ENCODE results near the gene KCNIP2.

KCNIP2 gene

DNA sequence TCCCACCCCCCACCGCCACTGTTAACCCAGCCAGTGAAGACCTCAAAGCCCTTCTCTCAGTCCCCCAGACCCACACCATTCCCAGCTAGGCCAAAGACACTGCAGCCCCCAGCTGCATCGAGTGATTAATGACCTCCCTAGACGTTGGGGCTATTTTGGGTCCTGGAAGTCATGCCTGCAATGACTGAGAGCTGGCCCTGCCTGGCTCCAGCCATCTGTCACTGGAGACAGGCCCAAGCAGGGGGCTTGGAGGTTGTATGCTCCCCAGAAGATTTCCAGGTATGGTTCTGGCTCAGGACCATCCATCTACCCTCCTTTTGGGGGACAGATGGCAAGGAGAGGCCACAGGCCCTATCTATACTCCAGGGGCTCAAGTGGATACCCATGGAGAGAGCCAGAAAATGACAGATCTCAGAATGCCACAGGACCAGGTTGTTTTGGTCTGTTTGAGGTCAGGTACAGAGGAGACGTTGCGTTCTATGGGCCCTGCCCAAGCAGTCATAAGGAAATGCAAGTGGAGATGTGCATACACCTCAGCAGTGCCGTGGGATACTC lies 5.1 kb downstream of the KCNIP2 start:
- no peak overlapping the region for H3K27ac ChIP-seq
- no peak for TF ChIP-seq ZFX (IDR thresholded peaks at IDR 0.05)
- TF ChIP-seq, protein P1, sequence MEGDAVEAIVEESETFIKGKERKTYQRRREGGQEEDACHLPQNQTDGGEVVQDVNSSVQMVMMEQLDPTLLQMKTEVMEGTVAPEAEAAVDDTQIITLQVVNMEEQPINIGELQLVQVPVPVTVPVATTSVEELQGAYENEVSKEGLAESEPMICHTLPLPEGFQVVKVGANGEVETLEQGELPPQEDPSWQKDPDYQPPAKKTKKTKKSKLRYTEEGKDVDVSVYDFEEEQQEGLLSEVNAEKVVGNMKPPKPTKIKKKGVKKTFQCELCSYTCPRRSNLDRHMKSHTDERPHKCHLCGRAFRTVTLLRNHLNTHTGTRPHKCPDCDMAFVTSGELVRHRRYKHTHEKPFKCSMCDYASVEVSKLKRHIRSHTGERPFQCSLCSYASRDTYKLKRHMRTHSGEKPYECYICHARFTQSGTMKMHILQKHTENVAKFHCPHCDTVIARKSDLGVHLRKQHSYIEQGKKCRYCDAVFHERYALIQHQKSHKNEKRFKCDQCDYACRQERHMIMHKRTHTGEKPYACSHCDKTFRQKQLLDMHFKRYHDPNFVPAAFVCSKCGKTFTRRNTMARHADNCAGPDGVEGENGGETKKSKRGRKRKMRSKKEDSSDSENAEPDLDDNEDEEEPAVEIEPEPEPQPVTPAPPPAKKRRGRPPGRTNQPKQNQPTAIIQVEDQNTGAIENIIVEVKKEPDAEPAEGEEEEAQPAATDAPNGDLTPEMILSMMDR (conservative IDR thresholded peaks at IDR 0.05) = no peak

DNA sequence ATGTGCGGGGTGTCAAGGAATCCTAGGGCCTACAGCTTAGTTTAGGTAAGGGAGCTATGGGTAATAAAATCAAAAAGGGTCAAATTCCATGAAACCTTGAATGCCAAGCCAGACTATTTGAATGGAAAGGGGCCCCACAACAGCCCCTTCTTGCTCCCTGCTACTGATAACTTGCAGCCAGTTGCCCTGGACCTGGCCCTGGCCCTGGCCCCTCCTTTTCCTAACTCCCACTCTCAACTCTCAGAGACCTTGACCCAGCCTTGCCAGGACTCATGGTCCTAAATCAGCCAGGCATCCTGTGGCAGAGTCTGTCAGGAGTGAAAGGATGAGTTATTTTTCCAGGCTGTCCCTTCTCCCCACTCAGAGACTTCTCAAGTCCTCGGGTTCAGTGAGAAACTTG lies 5.9 kb downstream of the KCNIP2 start:
- H3K27ac ChIP-seq = no peak overlapping the region
- TF ChIP-seq, protein P1 (conservative IDR thresholded peaks at IDR 0.05) = no peak
- TF ChIP-seq ZFX (IDR thresholded peaks at IDR 0.05) = no peak

DNA sequence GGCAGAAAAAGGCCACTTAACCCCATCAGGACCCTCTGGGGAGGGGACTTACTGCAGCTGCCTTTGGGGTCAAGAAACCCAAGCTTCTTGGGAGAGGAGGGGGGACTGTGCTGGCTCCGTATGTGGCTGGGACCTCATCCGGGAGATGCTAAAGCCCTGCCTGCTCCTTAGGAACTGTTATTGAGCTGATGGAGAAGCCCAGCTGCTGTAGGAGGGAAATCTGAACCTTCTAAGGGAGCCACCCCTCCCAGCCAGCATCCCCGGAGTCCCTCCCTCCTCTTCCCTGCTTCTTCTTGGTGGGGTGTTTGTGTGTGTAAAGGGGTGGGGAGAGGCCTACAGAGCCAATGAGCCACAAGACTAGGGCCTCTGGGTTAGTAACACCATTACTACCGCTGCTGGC lies 8.2 kb downstream of the KCNIP2 start:
- H3K27ac ChIP-seq = no peak overlapping the region
- TF ChIP-seq, protein P1 (conservative IDR thresholded peaks at IDR 0.05) = no peak
- TF ChIP-seq ZFX (IDR thresholded peaks at IDR 0.05) = no peak

DNA sequence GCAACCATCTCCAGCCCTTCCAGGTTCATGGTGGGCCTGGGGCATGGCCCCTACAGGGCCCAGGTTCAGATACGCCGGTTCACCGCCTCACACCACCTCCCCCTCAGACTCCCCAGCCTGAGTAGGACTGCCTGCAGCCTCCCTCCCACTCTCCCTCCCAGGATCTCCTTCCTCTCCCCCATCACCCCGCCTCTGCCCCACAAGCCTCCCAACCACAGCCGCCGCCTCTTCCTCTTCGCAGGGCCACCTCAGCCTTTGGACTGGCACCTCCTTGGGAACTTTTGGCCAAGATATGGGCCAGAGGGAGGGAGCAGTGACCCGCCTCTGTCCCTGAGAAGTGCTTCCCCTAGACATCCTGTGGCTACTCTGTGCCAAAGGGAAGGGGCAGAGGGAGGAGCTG lies 9.3 kb downstream of the KCNIP2 start:
- no peak overlapping the region for H3K27ac ChIP-seq
- TF ChIP-seq, protein P1 (conservative IDR thresholded peaks at IDR 0.05) = no peak
- TF ChIP-seq ZFX (IDR thresholded peaks at IDR 0.05) = no peak

DNA sequence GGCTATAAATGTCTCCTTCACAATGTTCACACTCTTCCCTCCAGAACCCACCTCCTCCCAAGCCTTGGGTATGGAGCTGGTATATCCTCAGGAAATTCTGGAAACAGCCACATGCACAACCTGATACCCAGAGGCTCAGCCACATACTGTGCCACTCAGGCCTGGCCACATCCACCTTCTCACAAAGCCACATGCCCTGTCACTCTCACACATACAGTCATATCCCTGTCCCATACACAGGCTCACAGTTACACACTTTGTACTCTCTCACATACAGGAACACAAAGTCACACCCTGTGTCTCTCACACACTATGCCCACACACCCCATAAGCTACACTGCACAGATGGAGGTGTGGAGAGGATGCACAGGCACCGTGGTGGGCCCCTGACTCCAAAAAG lies 10.1 kb downstream of the KCNIP2 start:
- no peak overlapping the region for H3K27ac ChIP-seq
- no peak for TF ChIP-seq ZFX (IDR thresholded peaks at IDR 0.05)
- TF ChIP-seq, protein P1 (conservative IDR thresholded peaks at IDR 0.05) = no peak

DNA sequence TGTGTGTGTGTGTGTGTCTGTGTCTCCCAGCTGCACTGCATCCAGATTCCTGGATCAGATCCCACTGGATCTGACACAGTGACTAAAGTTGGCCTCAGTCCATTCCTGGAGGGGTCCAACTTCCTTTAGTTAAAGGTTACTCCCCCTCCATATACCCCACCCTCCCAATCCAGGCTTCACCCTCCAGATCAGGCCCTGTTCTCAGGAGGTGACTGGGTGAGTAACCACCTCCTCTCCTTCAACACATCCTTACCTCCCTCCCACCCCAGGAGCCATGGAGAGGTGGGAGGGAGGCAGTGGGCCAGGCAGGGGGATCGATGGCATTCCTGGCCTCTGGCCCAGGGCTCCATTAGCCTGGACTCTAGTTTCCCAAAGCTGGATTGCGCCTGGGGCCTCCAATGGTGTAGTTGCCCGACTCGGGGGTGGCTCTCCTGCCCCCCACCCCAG lies 11.3 kb downstream of the KCNIP2 start:
- TF ChIP-seq, protein P1 (conservative IDR thresholded peaks at IDR 0.05) = no peak
- no peak for TF ChIP-seq ZFX (IDR thresholded peaks at IDR 0.05)
- H3K27ac ChIP-seq = no peak overlapping the region

DNA sequence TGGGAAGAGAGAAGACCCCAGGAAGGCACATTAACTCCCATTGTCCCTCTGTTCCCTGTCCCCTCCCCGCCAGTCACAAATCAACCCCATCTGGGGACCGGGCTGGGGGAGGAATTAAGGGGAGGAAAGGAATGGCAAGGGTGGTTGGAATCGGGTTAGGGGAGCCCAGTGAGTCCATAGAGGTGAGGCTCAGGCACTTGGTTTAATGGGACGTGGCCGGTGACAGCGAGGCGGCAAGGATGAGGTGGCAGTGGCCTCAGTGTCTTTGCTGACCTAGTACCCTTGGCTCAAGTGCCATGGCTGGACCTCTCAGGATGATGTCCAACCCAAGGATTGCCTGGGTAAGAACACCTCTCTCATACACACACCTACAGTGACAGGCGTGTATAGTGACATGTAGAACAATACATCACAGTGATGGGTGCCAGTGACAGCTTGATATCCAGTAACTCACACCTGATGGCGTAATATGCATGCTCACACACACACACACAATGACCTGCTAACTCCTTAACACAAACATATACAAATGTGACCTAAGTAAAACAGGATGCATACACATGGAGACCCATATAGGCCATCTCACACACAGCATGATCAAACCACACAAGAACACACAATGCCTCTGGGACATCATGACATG lies 12.3 kb downstream of the KCNIP2 start:
- H3K27ac ChIP-seq = peak overlapping the region; percentile 30
- TF ChIP-seq, protein P1 (conservative IDR thresholded peaks at IDR 0.05) = no peak
- TF ChIP-seq ZFX (IDR thresholded peaks at IDR 0.05) = no peak

Measured in C4-2B (cell line).